HuH-7 (cell line): ENCODE results near the gene FLVCR2.
"Not testable (repeated sequence)": the region's sequence is repeated elsewhere in the genome, so short reads cannot be mapped to it uniquely, and the experiment has no call there.

Experiments
- DNase-seq: peaks from one replicate; pipeline ENCODE4 v3.0.0; 2011; ENCODE audit warnings: low spot score

The FLVCR2 gene

DNA sequence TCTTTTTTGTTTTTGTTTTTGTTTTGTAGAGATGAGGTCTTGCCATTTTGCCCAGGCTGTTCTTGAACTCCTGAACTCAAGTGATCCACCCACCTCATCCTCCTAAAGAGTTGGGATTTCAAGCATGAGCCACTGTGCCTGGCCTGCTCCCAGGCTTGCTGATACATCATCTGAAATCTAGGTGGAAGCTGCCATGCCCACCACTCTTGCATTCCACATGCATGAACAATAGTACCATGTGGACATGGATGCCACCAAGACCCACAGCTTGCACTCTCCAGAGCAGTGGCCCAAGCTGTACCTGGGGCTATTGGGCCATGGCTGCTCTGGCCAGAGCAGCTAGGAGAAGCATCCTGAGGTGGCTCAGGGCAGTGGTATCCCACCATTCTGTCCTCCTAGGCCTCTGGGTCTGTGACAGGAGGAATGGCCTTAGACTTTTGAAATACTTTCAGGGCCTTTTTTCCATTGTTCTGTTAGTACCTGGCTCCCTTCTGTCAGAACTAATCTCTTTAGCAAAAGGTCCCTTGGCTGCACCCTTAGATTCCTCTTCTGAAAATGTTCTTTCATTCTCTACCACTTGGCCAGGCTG is 13.7 kb downstream of the FLVCR2 start:
- no peak for DNase-seq

GRCh38 chr14:75595226-75595625 is 16.8 kb downstream of the FLVCR2 start:
- no peak for DNase-seq

DNA sequence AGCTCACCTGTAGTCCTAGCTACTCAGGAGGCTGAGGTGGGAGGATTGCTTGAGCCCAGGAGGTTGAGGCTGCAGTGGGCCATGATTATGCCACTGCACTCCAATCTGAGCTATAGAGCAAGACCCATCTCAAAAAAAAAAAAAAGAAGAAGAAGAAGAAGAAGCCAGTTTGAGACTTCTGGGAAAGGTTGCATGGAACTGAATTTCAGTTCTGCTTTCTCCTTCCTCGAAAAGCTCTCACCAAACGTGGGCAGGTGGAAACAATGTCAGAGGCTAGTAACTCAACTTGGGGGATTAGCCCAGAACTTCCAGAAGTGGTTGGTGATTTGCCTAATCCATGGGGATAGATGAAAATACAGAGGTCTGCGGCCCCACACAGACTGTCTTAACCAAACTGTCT is 18.7 kb downstream of the FLVCR2 start:
- DNase-seq, result no peak

DNA sequence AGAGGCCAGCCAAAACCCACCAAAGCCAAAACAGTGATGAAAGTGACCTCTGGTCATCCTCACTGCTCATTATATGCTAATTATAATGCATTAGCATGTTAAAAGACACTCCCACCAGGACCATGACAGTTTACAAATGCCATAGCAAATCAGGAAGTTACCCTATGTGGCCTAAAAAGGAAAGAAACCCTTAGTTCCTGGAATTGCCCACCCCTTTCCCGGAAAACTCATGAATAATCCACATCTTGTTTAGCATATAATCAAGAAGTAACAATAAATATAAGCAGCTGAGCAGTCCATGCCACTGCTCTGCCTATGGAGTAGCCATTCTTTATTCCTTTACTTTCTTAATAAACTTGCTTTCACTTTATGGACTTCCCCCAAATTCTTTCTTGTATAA is 21.7 kb downstream of the FLVCR2 start:
- DNase-seq, result not testable (repeated sequence)

GRCh38 chr14:75601061-75601460 is 22.6 kb downstream of the FLVCR2 start:
- not testable (repeated sequence) for DNase-seq

- no peak for DNase-seq
Observed at GRCh38 chr14:75602503-75602902, 24.1 kb downstream of the FLVCR2 start.

DNA sequence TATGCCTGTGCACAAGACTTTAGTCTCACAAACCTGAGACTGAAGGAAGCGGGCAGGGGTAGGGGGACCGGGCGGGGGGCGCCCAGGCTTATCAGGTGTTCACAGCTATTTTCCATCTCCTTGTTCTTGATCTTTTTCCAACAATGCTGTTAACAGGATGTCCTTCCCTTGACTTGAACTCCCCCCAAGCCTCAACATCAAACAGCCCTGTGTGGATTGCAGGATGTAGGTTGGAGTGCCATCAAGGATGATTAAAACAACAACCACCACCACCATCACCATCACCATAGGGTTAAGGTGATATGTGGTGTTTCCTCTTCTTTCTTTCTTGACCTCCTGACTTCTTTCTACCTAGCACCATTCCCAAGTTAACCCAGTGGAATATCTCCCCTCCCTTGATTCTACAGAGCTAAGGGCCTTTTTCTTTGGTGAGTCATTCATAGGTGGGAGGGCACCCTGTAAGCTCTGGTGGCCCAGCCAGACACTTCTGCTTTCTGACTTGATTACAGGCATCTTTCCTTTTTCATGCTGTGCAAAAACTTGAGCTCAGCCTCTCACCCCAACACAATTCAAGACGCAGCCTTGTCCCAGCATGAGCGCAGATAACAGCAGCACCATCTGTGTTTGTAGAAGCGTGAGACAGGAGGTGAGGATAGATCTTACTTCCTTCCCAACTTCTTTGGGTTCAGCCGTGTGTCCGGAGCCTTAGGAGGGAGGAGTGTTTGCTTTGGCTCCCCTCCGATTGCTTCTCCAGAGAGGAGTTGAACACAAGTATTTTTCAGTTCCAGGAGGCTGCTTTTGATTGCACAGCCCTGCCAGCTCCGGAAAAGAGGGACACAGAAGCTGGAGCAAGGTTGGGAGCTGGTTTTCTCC is 26.8 kb downstream of the FLVCR2 start:
- DNase-seq, result no peak

GRCh38 chr14:75605916-75606315 is 27.5 kb downstream of the FLVCR2 start:
- DNase-seq, result no peak

GRCh38 chr14:75607044-75607443 is 28.6 kb downstream of the FLVCR2 start:
- DNase-seq, result no peak

- no peak for DNase-seq
Observed at GRCh38 chr14:75607842-75608640, 29.6 kb downstream of the FLVCR2 start.

GRCh38 chr14:75609116-75609515 is 30.7 kb downstream of the FLVCR2 start:
- no peak for DNase-seq

DNA sequence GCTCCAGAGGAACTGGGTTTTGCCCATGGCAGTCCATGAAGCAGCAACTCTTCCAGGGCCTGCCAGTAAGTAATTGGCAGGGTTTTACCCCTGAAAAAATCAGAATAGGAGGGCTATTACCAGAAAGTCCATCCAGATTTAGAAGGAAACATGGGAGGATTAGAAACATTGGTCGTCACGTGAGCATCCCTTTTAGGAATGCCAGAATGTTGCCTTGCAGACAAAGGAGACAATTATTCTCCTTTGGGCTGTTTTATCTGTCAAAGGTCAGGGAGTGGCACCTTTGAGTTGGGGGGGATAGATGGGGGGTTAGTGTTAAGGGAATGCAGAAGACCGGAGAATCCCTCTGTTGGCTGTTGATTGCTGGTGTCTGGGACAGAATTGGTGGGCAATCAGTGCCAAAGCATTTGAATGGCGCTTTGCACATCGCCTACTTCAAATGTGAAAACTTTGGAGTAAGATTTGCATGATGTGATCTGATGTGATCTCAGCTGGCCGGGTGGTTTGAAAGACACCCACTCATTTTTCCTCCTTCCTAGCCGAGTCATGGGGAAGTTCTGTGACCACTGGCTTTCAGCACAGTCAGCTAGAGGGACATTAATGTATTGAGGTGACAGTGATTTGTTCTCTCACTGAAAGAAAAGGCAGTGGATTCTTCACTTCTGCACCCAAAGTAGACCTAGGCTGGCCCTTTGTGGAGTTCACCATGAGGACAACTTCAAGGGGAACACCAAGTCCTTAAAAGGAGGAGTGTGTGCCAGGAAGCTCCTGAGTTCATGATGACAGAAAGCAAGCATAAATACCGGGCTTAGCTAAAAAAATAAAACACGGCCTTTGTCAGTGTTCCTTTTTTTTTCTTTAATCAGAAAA is 31.4 kb downstream of the FLVCR2 start:
- DNase-seq, result no peak

DNA sequence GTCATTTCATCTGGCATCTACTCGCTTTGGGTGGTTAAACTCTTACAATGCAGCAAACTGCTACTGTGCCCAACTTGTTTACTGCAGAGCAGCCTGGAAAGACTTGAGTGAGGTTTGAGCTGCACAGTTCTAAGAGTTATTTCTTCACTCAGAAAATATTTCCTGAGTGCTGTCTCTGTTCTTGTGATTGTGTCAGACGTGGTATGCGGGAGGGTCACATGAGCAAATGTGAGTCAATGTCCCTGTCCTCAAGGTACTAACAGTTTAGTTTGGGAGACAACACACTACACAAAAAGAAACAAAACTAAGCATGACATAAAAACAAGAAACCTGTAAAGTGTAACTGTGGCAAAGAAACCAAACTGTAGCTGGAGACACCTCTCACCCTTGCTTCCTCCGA is 32.4 kb downstream of the FLVCR2 start:
- DNase-seq, result no peak

DNA sequence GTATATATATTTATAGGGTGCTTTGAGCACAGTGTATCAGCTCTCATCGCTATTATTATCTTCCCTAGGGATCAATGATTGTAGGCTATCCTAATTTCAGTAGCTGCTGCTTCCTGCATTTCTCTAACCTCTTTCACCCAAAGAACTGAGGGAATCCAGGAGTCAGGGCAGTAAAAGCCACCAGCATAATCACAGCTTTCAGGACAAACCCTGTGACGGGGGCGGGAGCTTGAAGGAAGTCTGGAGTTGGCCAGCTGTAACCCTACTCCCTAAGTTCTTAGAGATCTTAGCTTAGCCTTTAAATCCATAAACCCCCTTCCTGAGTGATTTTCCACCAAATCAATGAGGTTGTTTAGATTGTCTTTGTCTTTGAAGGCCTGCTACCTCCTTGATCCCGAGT is 33.7 kb downstream of the FLVCR2 start:
- DNase-seq, result no peak

- no peak for DNase-seq
Observed at GRCh38 chr14:75614179-75614578, 35.8 kb downstream of the FLVCR2 start.

DNA sequence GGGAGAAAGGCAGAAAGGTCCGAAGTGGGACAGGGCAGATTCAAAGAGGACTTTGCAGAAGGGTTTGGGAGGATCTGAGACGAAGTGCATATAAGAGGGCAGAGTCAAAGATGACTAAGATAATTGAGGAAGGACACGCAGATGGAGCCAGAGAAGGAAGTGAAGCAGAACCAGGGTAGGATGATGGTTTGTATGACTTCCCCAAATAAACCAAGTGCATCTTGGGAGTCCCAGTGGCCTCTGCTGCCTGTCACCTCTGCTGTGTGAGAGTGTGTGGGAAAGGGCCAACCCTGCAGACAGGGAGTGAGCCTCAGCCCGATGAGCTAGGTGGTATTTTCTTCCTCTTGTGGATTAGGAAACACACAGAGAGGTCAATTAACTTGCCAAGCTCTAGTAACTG is 36.8 kb downstream of the FLVCR2 start:
- DNase-seq, result no peak

- no peak for DNase-seq
Observed at GRCh38 chr14:75619548-75619947, 41.1 kb downstream of the FLVCR2 start.

- no peak for DNase-seq
Observed at GRCh38 chr14:75625034-75625433, 46.6 kb downstream of the FLVCR2 start.

- no peak for DNase-seq
Observed at GRCh38 chr14:75626396-75626795, 48.0 kb downstream of the FLVCR2 start.

DNA sequence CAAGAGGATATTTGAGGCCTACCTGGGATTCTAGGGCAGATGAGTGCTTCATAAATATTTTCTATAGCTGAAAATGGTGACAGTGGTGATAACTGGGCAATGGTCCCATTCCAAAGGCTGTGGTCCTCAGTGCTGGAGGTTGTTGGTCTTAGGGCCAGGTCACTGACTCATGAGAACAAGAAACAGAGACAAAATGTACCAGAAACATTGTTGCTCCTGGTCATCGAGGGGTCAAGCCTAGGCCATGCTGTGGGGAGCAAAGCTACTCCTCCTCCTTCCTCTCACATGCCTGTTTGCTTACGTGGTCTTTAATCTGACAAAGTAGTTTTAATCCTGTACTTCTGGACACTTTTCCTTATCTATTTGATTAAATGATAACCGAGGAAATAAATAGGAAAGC is 48.4 kb downstream of the FLVCR2 start:
- no peak for DNase-seq

GRCh38 chr14:75627406-75627805 is 49.0 kb downstream of the FLVCR2 start:
- DNase-seq, result no peak

GRCh38 chr14:75628816-75629215 is 50.4 kb downstream of the FLVCR2 start:
- no peak for DNase-seq
